BLaER1 treated with 17β-estradiol and CSF1 and Interleukin-3, amounts not matched to agents 10 nM and 100 nM (cell line): ENCODE results near the gene ERC2.

Source experiments
- H3K27ac ChIP-seq, 11 experiments: shearing (Covaris generic); formaldehyde crosslinking; 2 replicates each; pipeline ENCODE4 v1.8.1; 2022
- H3K27me3 ChIP-seq, 11 experiments: shearing (Covaris generic); formaldehyde crosslinking; 2 replicates each; pipeline ENCODE4 v1.8.1; 2022
- H3K36me3 ChIP-seq, 11 experiments: shearing (Covaris generic); formaldehyde crosslinking; 2 replicates each; pipeline ENCODE4 v1.8.1; 2022
- H3K4me1 ChIP-seq, 10 experiments: shearing (Covaris generic); formaldehyde crosslinking; 2 replicates each; pipeline ENCODE4 v1.8.1; 2022
- H3K4me2 ChIP-seq, 11 experiments: shearing (Covaris generic); formaldehyde crosslinking; 2 replicates each; pipeline ENCODE4 v1.8.1; 2022
- H3K4me3 ChIP-seq, 10 experiments: shearing (Covaris generic); formaldehyde crosslinking; 2 replicates each; pipeline ENCODE4 v1.8.1; 2022
- H3K9ac ChIP-seq, 11 experiments: shearing (Covaris generic); formaldehyde crosslinking; 2 replicates each; pipeline ENCODE4 v1.8.1; 2022
- H3K9me3 ChIP-seq, 11 experiments: shearing (Covaris generic); formaldehyde crosslinking; replicated peaks in 1 of 11; 2 replicates each; pipeline ENCODE4 v1.8.1; 2022
- H4K20me1 ChIP-seq, 11 experiments: shearing (Covaris generic); formaldehyde crosslinking; 2 replicates each; pipeline ENCODE4 v1.8.1; 2022
- Cebpa-rat ChIP-seq, 11 experiments: shearing (Covaris generic); IDR thresholded peaks; 2 replicates each; pipeline ENCODE4 v1.8.1; 2022

The ERC2 gene

DNA sequence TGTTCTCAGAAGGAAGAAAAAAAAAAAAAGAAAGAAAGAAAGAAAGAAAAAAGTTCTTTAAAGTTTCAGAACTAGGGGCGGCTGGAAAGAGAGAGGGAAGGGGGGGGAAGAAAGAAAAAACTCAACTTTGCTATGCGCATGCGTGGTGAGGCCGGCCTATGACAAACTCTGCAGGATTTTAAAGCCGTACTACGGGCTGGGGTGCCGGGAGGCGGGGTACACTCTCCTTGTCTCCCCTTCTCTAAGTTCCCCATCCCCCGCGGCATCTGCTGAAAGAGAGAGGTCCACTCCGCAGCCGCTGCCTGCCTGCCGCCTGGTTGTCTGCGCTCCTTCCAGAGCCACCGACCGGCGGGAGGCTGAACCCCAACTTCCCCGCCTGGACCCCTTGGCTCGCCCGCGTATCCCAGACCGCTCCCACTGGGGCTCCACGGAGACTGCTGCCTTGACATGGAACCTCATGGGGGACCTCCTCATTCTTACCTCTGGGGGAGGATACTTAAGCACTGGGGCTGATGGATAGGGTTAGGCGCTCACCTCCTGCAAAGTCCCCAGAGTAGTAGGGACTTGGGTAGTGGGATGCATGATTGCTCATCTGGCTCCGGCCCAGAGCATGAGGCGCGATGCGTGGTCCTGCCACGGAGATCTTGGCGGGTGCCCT is 979.7 kb downstream of the ERC2 start:
- Histone ChIP-seq H3K9me3 (peaks cover 11 to 26% (median 16%) of the 10 kb centered on the region in 11 experiments; a peak in 19 of 22 replicates), H3K27ac (no peak overlapping the region), H4K20me1 (peaks cover 0 to 28% (median 8%) of the 10 kb centered on the region in 11 experiments; a peak in 10 of 22 replicates), H3K9ac (no peak overlapping the region), H3K36me3 (no peaks in the 10 kb centered on the region), H3K4me3 (no peak overlapping the region), H3K27me3 (peaks cover 64 to 78% (median 71%) of the 10 kb centered on the region in 11 experiments), H3K4me2 (no peak overlapping the region), H3K4me1 (peaks cover 0 to 17% (median 11%) of the 10 kb centered on the region in 10 experiments; a peak in 10 of 20 replicates)
- no peak for TF ChIP-seq Cebpa-rat (IDR thresholded peaks at IDR 0.05)

DNA sequence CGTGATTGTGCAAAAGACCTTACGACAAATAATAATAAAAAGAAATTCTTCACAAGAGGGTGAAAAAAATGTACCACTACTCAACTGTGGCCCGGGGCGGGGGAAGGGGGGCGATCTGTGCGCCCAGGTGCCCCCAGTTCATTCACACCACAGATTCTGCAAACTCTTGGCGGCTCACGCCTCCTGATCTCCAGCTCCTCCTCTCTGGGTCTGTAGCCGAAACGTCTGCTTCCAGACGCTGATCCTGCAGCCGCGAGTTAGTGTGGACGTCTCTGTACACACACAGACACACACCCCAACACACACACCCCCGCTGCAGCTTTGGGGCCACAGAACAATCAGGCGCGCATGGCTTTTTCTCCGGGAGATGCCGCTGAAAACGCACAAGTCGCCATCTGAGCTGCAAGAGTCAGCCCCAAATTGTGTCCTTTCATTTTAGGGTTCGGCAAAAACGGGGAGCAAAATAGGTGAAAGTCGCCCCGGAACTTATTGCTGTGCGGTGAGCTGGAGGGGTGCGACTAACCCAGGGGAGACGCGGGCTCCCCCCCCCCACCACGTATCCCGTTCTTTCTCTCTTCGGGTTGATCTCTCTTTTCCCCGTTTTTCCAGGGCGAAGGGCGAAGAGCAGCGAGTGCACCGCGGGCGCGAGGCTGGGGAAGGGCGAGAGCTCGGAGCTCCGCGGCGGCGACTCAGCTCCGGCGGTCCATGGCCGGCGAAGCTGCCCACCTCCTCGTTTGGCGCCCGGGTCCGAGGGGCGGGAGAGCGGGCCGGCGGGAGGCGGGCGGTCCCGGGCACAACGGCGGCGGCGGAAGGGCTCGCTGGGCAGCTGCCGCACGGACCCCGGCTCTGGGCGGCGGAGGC is 980.7 kb downstream of the ERC2 start:
- no peak overlapping the region for H3K9ac ChIP-seq
- H3K27me3 ChIP-seq, result peaks cover 74 to 88% (median 80%) of the 10 kb centered on the region in 11 experiments
- peaks cover 11 to 35% (median 16%) of the 10 kb centered on the region in 11 experiments; a peak in 19 of 22 replicates for H3K9me3 ChIP-seq
- H3K27ac ChIP-seq, result no peak overlapping the region
- H3K4me3 ChIP-seq, result peak overlapping the region in 6 of 10 experiments; percentile 9 to 42 (median 35); a peak in 4 of 20 replicates
- peaks cover 0 to 17% (median 11%) of the 10 kb centered on the region in 10 experiments; a peak in 10 of 20 replicates for H3K4me1 ChIP-seq
- peaks cover 0 to 28% (median 8%) of the 10 kb centered on the region in 11 experiments; a peak in 10 of 22 replicates for H4K20me1 ChIP-seq
- no peak for TF ChIP-seq Cebpa-rat (IDR thresholded peaks at IDR 0.05)
- peak overlapping the region in 10 of 11 experiments; percentile 43 to 71 (median 51); a peak in 14 of 22 replicates for H3K4me2 ChIP-seq
- H3K36me3 ChIP-seq, result no peaks in the 10 kb centered on the region

DNA sequence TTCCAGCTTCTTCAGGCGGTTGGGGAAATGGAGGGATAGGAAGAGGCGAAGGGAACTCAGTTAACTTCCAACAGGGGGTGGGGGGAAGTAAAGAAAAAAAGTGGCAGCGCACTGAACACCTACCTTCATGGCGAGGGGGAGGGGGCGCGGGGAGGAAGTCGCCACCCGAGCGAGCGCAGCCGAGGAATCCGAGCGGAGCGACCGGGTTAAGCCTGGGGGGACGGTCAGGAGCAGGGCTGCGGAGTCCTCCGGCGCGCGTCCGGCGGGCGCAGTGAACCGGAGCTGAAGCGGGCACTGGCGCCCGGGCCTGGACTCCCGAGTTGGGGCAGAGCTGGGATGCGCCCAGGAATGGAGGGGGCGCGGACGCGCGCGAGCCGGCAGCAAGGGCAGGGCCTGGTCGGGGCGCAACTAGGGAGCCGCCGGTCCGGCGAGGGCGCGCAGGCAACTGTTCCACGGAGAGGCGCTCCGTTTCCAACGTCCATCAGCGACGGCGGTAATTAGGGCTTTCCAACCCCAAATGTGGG is 981.3 kb downstream of the ERC2 start, which contains the start of gene WNT5A:
Gene WNT5A, minus strand, starts transcription at position 450 of the 524 bp plus-strand sequence. Its CDS starts 321 bp downstream, at position 129.
- no peak within 1 kb of the TSS for H3K9ac ChIP-seq
- H3K9me3 ChIP-seq, result peaks cover 15 to 42% (median 19%) of the 10 kb centered on the region in 11 experiments; a peak in 20 of 22 replicates
- H3K4me1 ChIP-seq, result peaks cover 0 to 17% (median 11%) of the 10 kb centered on the region in 10 experiments; a peak in 10 of 20 replicates
- peak within 1 kb of the TSS in 8 of 10 experiments; percentile 9 to 42 (median 30); a peak in 10 of 20 replicates for H3K4me3 ChIP-seq
- no peak within 1 kb of the TSS for H3K27ac ChIP-seq
- no peak for TF ChIP-seq Cebpa-rat (IDR thresholded peaks at IDR 0.05)
- H3K36me3 ChIP-seq, result no peaks in the 10 kb centered on the region
- H3K4me2 ChIP-seq, result peak within 1 kb of the TSS; percentile 15 to 71 (median 47); a peak in 20 of 22 replicates
- H3K27me3 ChIP-seq, result peaks cover 80 to 94% (median 87%) of the 10 kb centered on the region in 11 experiments
- peaks cover 0 to 29% (median 12%) of the 10 kb centered on the region in 11 experiments; a peak in 10 of 22 replicates for H4K20me1 ChIP-seq

DNA sequence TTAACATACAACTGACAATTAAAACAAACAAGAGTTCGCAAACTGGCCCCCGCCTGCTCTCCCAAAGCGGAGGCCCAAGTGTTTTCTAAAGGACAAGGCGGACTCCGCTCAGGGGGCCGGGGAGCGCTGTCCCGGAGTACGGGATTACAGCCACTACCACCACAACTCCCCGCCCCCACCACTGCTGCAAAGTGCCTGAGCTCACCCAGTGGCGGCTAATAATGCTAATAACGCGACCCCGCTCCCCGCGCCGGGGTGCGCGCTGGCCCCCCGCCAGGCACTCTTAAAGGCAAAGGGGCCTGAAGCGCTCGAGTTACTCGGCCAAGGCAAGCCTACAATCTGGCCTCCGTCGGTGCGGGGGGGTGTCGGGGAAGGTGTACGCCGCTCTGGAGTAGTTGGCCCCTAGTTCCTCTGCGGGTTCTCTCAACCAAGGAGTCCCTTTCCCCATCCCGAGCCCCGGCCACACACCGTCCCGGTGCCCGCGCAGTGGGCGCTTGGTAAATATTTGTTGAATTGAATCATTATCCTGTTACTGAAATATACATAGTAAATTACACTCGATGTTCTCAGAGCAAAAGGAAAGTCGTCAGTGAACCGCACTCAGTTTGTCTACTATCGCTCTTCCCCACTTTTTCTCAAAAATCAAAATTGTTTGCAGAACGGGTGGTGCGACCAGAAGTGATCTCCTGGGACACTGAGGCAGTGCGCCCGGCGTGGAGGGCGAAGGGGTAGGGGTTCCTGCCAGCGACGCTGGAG is 982.0 kb downstream of the ERC2 start:
- peaks cover 20 to 47% (median 25%) of the 10 kb centered on the region in 11 experiments; a peak in 20 of 22 replicates for H3K9me3 ChIP-seq

DNA sequence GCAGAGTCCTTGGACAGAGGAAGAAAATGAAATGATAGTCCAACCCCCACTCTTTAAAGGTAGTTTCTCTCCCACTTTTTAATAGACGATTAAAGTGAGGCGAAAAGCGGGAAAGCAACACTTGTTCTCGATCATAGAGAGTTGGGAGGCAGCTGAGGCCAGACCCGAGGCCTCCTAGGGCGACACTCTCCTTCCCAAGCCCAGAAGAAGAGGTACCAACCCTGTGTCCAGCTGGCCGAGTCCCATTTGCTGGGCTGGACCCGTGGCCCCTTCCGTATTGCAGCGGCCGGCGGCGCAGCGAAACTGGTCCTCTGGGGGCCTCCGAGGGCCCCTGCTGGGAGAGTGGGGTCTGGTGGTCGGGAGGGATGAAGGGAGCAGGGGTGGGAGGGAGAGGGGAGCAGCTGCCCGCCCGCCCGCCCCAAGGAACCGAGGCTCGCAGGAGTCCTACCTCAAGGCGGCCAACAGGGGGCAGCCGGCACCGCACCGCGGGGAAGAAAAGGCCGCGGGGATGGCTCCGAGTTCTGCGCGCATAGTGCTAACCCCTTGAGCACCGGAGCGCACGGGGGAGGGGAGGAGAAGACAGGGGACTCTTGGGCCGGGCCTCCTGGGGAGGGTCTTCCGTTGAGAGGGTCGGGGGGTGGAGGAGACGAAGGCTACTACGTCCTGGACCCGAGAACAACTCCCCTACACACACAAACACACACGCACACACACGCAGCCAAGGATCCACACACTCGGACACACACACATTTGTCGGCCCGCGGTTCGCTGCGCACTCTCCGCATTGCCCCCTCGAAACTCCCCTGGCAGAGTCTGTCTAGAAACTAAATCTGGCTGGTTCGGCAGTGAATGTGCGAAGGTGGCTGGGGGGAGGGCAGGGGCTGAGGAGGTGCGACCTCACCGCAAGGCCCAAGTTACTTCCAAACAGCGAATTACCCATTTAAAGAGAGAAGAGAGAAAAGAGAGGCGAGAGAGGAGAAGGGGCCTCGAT is 983.2 kb downstream of the ERC2 start:
- Histone ChIP-seq H3K36me3 (no peaks in the 10 kb centered on the region), H3K4me3 (no peak overlapping the region; a peak in 1 of 20 replicates), H4K20me1 (peaks cover 0 to 32% (median 12%) of the 10 kb centered on the region in 11 experiments; a peak in 10 of 22 replicates), H3K4me2 (peak overlapping the region in 2 of 11 experiments; percentile 48 to 56; a peak in 4 of 22 replicates), H3K9me3 (peaks cover 20 to 47% (median 25%) of the 10 kb centered on the region in 11 experiments; a peak in 20 of 22 replicates), H3K4me1 (peaks cover 0 to 17% (median 11%) of the 10 kb centered on the region in 10 experiments; a peak in 10 of 20 replicates), H3K9ac (no peak overlapping the region), H3K27ac (no peak overlapping the region), H3K27me3 (peaks cover 97 to 100% (median 100%) of the 10 kb centered on the region in 11 experiments)
- TF ChIP-seq Cebpa-rat (IDR thresholded peaks at IDR 0.05), result no peak

More for the DNA sequence above, 982.0 kb downstream of the ERC2 start:
- Histone ChIP-seq H3K36me3 (no peaks in the 10 kb centered on the region), H3K4me1 (peaks cover 0 to 17% (median 11%) of the 10 kb centered on the region in 10 experiments; a peak in 10 of 20 replicates), H3K4me2 (peak overlapping the region; percentile 15 to 71 (median 47); a peak in 20 of 22 replicates), H4K20me1 (peaks cover 0 to 32% (median 12%) of the 10 kb centered on the region in 11 experiments; a peak in 10 of 22 replicates), H3K27ac (no peak overlapping the region), H3K27me3 (peaks cover 87 to 100% (median 93%) of the 10 kb centered on the region in 11 experiments), H3K4me3 (peak overlapping the region in 8 of 10 experiments; percentile 9 to 42 (median 30); a peak in 10 of 20 replicates), H3K9ac (no peak overlapping the region)
- no peak for TF ChIP-seq Cebpa-rat (IDR thresholded peaks at IDR 0.05)

DNA sequence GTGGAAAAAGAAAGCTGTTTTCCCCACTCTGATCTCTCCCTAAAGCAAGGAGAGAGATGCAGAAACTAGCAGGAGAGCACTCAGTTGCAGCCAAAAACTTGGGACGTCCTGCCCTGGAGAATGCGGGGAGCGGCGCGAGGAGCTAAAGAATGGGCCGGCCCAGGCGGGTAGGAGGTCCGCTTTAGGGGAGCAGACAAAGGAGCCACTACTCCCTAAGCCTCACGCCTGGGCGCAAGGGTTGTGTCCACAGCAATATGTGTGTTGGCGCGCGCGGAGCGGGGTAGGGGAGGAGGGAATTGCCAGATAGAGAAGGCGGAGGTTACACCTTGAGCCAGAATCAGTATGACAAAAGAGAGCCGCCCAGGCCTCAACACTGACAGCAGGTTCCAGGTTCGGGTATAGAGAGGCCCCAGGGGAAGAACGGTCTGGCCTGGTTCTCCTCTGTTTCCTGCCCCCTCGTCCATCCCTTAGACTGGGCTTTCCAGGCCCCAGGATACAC is 984.0 kb downstream of the ERC2 start:
- H4K20me1 ChIP-seq, result peaks cover 0 to 32% (median 12%) of the 10 kb centered on the region in 11 experiments; a peak in 10 of 22 replicates
- H3K9me3 ChIP-seq, result peaks cover 20 to 47% (median 25%) of the 10 kb centered on the region in 11 experiments; a peak in 20 of 22 replicates
- no peak overlapping the region for H3K4me3 ChIP-seq
- H3K27me3 ChIP-seq, result peaks cover 92 to 100% (median 100%) of the 10 kb centered on the region in 11 experiments
- no peak overlapping the region for H3K27ac ChIP-seq
- H3K9ac ChIP-seq, result no peak overlapping the region
- H3K36me3 ChIP-seq, result no peaks in the 10 kb centered on the region
- no peak for TF ChIP-seq Cebpa-rat (IDR thresholded peaks at IDR 0.05)
- peaks cover 0 to 17% (median 11%) of the 10 kb centered on the region in 10 experiments; a peak in 10 of 20 replicates for H3K4me1 ChIP-seq
- H3K4me2 ChIP-seq, result no peak overlapping the region
